Right kidney (tissue), 9 donors: ENCODE measurements around the gene METTL13.
A peak's percentile ranks its signal among the peaks of the same experiment; 100 is the strongest.

ENCODE experiments used
- DNase-seq: peaks from one replicate; pipeline ENCODE4 v3.0.0-alpha.2; 2016
- long read RNA-seq, 8 donors: transcript quantifications; one replicate each; lab custom pipeline, GENCODE V29; 2026

METTL13 gene
- long read RNA-seq, donor 1, partial matches to known transcripts = 0 of 4 reads
- long read RNA-seq, donor 1, other reads (novel, unspliced or antisense) = 0 of 4 reads
- long read RNA-seq, donor 2 = 0 reads
- long read RNA-seq, donor 3, partial matches to known transcripts = 0 of 3 reads
- long read RNA-seq, donor 3, other reads (novel, unspliced or antisense) = 0 of 3 reads
- long read RNA-seq, donor 4, partial matches to known transcripts = 0 of 3 reads
- long read RNA-seq, donor 4, other reads (novel, unspliced or antisense) = 0 of 3 reads
- long read RNA-seq, donor 5, partial matches to known transcripts = 0 of 3 reads
- long read RNA-seq, donor 5, other reads (novel, unspliced or antisense) = 0 of 3 reads
- long read RNA-seq, donor 6, partial matches to known transcripts = 0 of 3 reads
- long read RNA-seq, donor 6, other reads (novel, unspliced or antisense) = 0 of 3 reads
- long read RNA-seq, donor 7, partial matches to known transcripts = 5 of 8 reads
- long read RNA-seq, donor 7, other reads (novel, unspliced or antisense) = 0 of 8 reads
- long read RNA-seq, donor 8, transcript METTL13-201 (8 exons, 3,327 nt) = major isoform, 6 of 6 reads
- long read RNA-seq, donor 8, partial matches to known transcripts = 0 of 6 reads
- long read RNA-seq, donor 8, other reads (novel, unspliced or antisense) = 0 of 6 reads

- peak; percentile 94 for DNase-seq
Measured at GRCh38 chr1:171781176-171781875, at the start of gene METTL13. TSS of gene METTL13 (plus strand) at chr1:171781660. CDS start at chr1:171781968, 308 bp downstream.

- DNase-seq = no peak
Measured at GRCh38 chr1:171736196-171736595, 45.3 kb upstream of the METTL13 start.

- DNase-seq = no peak
Measured at GRCh38 chr1:171738911-171739310, 42.5 kb upstream of the METTL13 start.

GRCh38 chr1:171739656-171740055 lies 41.8 kb upstream of the METTL13 start:
- DNase-seq = no peak

GRCh38 chr1:171740356-171740863 lies 41.0 kb upstream of the METTL13 start:
- no peak for DNase-seq

- DNase-seq = no peak
Measured at GRCh38 chr1:171740987-171741871, 40.2 kb upstream of the METTL13 start.

- DNase-seq = peak; percentile 96
Measured at GRCh38 chr1:171741872-171742576, 39.4 kb upstream of the METTL13 start, which contains the start of gene VAMP4. TSS of gene VAMP4 (minus strand) at chr1:171742065. CDS start at chr1:171738414, 3,651 bp downstream.

- no peak for DNase-seq
Measured at GRCh38 chr1:171742577-171742922, 38.9 kb upstream of the METTL13 start.

GRCh38 chr1:171743081-171743870 lies 38.2 kb upstream of the METTL13 start:
- peak; percentile 28 for DNase-seq

GRCh38 chr1:171744986-171745385 lies 36.5 kb upstream of the METTL13 start:
- no peak for DNase-seq

- no peak for DNase-seq
Measured at GRCh38 chr1:171748651-171749050, 32.8 kb upstream of the METTL13 start.

- no peak for DNase-seq
Measured at GRCh38 chr1:171751221-171751620, 30.2 kb upstream of the METTL13 start.

- no peak for DNase-seq
Measured at GRCh38 chr1:171753182-171753581, 28.3 kb upstream of the METTL13 start.

GRCh38 chr1:171753685-171754352 lies 27.6 kb upstream of the METTL13 start:
- DNase-seq = no peak

- no peak for DNase-seq
Measured at GRCh38 chr1:171754353-171754705, 27.1 kb upstream of the METTL13 start.

- DNase-seq = no peak
Measured at GRCh38 chr1:171754971-171755370, 26.5 kb upstream of the METTL13 start.

GRCh38 chr1:171756856-171757255 lies 24.6 kb upstream of the METTL13 start:
- DNase-seq = no peak

GRCh38 chr1:171758011-171758410 lies 23.4 kb upstream of the METTL13 start:
- DNase-seq = no peak

- DNase-seq = no peak
Measured at GRCh38 chr1:171762143-171762563, 19.3 kb upstream of the METTL13 start.

GRCh38 chr1:171763764-171764163 lies 17.7 kb upstream of the METTL13 start:
- no peak for DNase-seq
